Measurements from ENCODE around the gene AFF2.
"Not testable (repeated sequence)": the region's sequence is repeated elsewhere in the genome, so short reads cannot be mapped to it uniquely, and the experiment has no call there.

AFF2 gene

GRCh38 chrX:148649145-148649795, 148.9 kb downstream of the AFF2 start:
- DNase-seq = no peak

GRCh38 chrX:148658115-148658730, 157.8 kb downstream of the AFF2 start:
- DNase-seq = no peak

GRCh38 chrX:148659481-148659880, 159.1 kb downstream of the AFF2 start:
- DNase-seq = no peak

GRCh38 chrX:148661035-148661434, 160.6 kb downstream of the AFF2 start:
- DNase-seq = no peak

- DNase-seq = no peak
Measured at GRCh38 chrX:148662014-148662413, 161.6 kb downstream of the AFF2 start.

GRCh38 chrX:148664171-148664570, 163.8 kb downstream of the AFF2 start:
- no peak for DNase-seq

- no peak for DNase-seq
Measured at GRCh38 chrX:148664995-148665394, 164.6 kb downstream of the AFF2 start.

GRCh38 chrX:148669175-148669574, 168.8 kb downstream of the AFF2 start:
- not testable (repeated sequence) for DNase-seq

GRCh38 chrX:148670277-148670676, 169.9 kb downstream of the AFF2 start:
- no peak for DNase-seq

- no peak for DNase-seq
Measured at GRCh38 chrX:148672517-148672916, 172.1 kb downstream of the AFF2 start.

- no peak for DNase-seq
Measured at GRCh38 chrX:148681605-148682004, 181.2 kb downstream of the AFF2 start.

GRCh38 chrX:148682206-148682605, 181.8 kb downstream of the AFF2 start:
- no peak for DNase-seq

- no peak for DNase-seq
Measured at GRCh38 chrX:148691456-148691855, 191.0 kb downstream of the AFF2 start.

GRCh38 chrX:148695255-148695654, 194.8 kb downstream of the AFF2 start:
- DNase-seq = no peak

- DNase-seq = no peak
Measured at GRCh38 chrX:148698221-148698620, 197.8 kb downstream of the AFF2 start.

GRCh38 chrX:148700021-148700420, 199.6 kb downstream of the AFF2 start:
- DNase-seq = no peak

GRCh38 chrX:148713981-148714380, 213.6 kb downstream of the AFF2 start:
- DNase-seq = no peak

- no peak for DNase-seq
Measured at GRCh38 chrX:148715361-148715760, 214.9 kb downstream of the AFF2 start.

GRCh38 chrX:148722966-148723365, 222.5 kb downstream of the AFF2 start:
- no peak for DNase-seq

GRCh38 chrX:148723551-148723950, 223.1 kb downstream of the AFF2 start:
- DNase-seq = no peak

- DNase-seq = no peak
Measured at GRCh38 chrX:148728901-148729300, 228.5 kb downstream of the AFF2 start.

GRCh38 chrX:148732743-148733142, 232.3 kb downstream of the AFF2 start:
- no peak for DNase-seq

- DNase-seq = no peak
Measured at GRCh38 chrX:148741441-148741840, 241.0 kb downstream of the AFF2 start.

- no peak for DNase-seq
Measured at GRCh38 chrX:148755111-148755510, 254.7 kb downstream of the AFF2 start.

- no peak for DNase-seq
Measured at GRCh38 chrX:148763896-148764295, 263.5 kb downstream of the AFF2 start.

Data from SIG-M5 (cell line).